SK-MEL-5 (cell line): Measurements from ENCODE around the gene SOX6. TPM values are rescaled to one million over a fixed set of nuclear protein-coding genes. Genes with fewer than 3 reads are reported as not detected.
"Not testable (repeated sequence)": the region's sequence is repeated elsewhere in the genome, so short reads cannot be mapped to it uniquely, and the experiment has no call there.

ENCODE experiments used
- DNase-seq: peaks from one replicate; pipeline ENCODE4 v3.0.0-alpha.2; 2016; ENCODE audit warnings: low read depth, low spot score
- in situ Hi-C: cut with HindIII; loops from 2 replicates; pipeline ENCODE4 v1.10.0; 2016; ENCODE audit warnings: low sequenced_read_pairs, high pct_unique_total_duplicates, low pct_unique_long_range_greater_than_20kb
- total RNA-seq: library from RNA; depleted of rRNA; stranded (reverse); fragments of >200 nt; shearing (Covaris generic); gene quantifications from 2 replicates; pipeline ENCODE4 v1.2.3, GENCODE V29; 2014

The SOX6 gene
- total RNA-seq, 1 experiment from 2014 or later: 84.9 TPM

GRCh38 chr11:16375664-16376063, 19.3 kb upstream of the SOX6 start:
- in situ Hi-C loops, DNase-seq: not testable (repeated sequence)

- DNase-seq: no peak
- in situ Hi-C loops: no loop called here
These were observed 17.4 kb upstream of the SOX6 start for GRCh38 chr11:16373768-16374167.

GRCh38 chr11:16372355-16372754, 16.0 kb upstream of the SOX6 start:
- in situ Hi-C loops: no loop called here
- DNase-seq: no peak

- in situ Hi-C loops: no loop called here
- DNase-seq: peak; percentile 58
These were observed 10.9 kb upstream of the SOX6 start for GRCh38 chr11:16367252-16367651.

GRCh38 chr11:16365581-16366228, 9.4 kb upstream of the SOX6 start:
- peak; percentile 87 for DNase-seq
- in situ Hi-C loops: no loop called here

- DNase-seq: no peak
- in situ Hi-C loops: no loop called here
These were observed 7.9 kb upstream of the SOX6 start for GRCh38 chr11:16364254-16364653.

GRCh38 chr11:16363706-16364105, 7.4 kb upstream of the SOX6 start:
- in situ Hi-C loops: no loop called here
- no peak for DNase-seq

GRCh38 chr11:16361108-16361865, 4.9 kb upstream of the SOX6 start:
- in situ Hi-C loops: no loop called here
- DNase-seq: no peak

GRCh38 chr11:16359369-16359768, 3.0 kb upstream of the SOX6 start:
- in situ Hi-C loops: no loop called here
- DNase-seq: no peak

- DNase-seq: no peak
- in situ Hi-C loops: no loop called here
These were observed 2.4 kb upstream of the SOX6 start for GRCh38 chr11:16358726-16359125.

- no peak for DNase-seq
- in situ Hi-C loops: no loop called here
These were observed 1.4 kb upstream of the SOX6 start for GRCh38 chr11:16357775-16358174.

- in situ Hi-C loops: no loop called here
- peak; percentile 85 for DNase-seq
These were observed 531 bp upstream of the SOX6 start for GRCh38 chr11:16356761-16357393.

GRCh38 chr11:16352707-16353106, 3.6 kb downstream of the SOX6 start:
- in situ Hi-C loops: no loop called here
- no peak for DNase-seq

GRCh38 chr11:16350125-16350524, 6.2 kb downstream of the SOX6 start:
- no peak for DNase-seq
- in situ Hi-C loops: no loop called here

- in situ Hi-C loops: no loop called here
- no peak for DNase-seq
These were observed 8.2 kb downstream of the SOX6 start for GRCh38 chr11:16347928-16348685.

GRCh38 chr11:16346975-16347374, 9.4 kb downstream of the SOX6 start:
- no peak for DNase-seq
- in situ Hi-C loops: no loop called here

GRCh38 chr11:16341853-16342252, 14.5 kb downstream of the SOX6 start:
- DNase-seq: no peak
- in situ Hi-C loops: no loop called here

GRCh38 chr11:16338393-16338792, 18.0 kb downstream of the SOX6 start:
- in situ Hi-C loops: no loop called here
- DNase-seq: no peak
